Activated naive CD8-positive, alpha-beta T cell treated with anti-CD3 and anti-CD28 coated beads, Interleukin-2, amount 50 U/mL, for 24 hours (primary cell): ENCODE data around the gene KRTAP10-12.

Experiments
- ATAC-seq: fragments of 150-1000 bp; cut with Tn5 transposase; one replicate; pipeline ENCODE4 v1.10.0; 2021
- DNase-seq: peaks from one replicate; pipeline ENCODE4 v3.0.0; 2021
- H3K27ac Mint-ChIP-seq: one replicate; pipeline ENCODE4 v1.8.0; 2021; ENCODE audit warnings: mild to moderate bottlenecking, mixed read lengths
- H3K27me3 Mint-ChIP-seq: one replicate; pipeline ENCODE4 v1.8.0; 2021; ENCODE audit warnings: mixed read lengths
- H3K36me3 Mint-ChIP-seq: one replicate; pipeline ENCODE4 v1.8.0; 2021; ENCODE audit warnings: low read depth, mixed read lengths
- H3K4me1 Mint-ChIP-seq: one replicate; pipeline ENCODE4 v1.8.0; 2021; ENCODE audit warnings: mixed read lengths
- H3K4me3 Mint-ChIP-seq: one replicate; pipeline ENCODE4 v1.8.0; 2021; ENCODE audit warnings: mild to moderate bottlenecking, moderate library complexity, mixed read lengths
- H3K9me3 Mint-ChIP-seq: one replicate; pipeline ENCODE4 v1.8.0; 2021; ENCODE audit warnings: mixed read lengths

The KRTAP10-12 gene

DNA sequence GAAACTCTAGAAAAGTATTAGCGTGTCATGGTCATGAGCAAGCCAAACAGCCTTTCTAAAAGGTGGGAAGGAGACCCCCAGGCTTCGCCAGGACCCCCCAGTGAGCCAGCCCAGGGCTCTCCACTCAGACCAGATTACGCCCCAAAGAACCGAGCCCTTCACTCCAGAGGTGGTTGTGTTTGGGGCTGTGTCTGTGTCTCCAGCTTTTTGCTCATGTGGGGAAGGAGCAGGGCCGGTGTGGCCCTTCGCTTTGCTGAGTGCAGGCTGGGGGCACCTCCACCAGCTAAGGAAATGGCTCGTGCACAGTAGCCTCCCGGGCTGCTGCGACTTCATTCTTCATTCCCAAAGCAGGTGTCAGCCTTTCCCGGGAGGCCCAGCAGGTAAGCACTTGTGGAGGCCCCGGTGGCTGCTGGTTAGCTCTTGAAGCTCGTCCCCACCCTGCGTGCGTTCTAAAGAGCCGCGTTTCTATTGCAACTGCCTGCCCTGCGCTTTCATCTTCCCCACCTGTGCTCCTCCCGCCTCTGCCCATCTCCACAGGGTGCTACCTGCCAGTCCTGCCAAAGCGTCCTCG is 13.9 kb downstream of the KRTAP10-12 start:
- Mint-ChIP-seq H3K27ac (no peak overlapping the region), H3K4me3 (no peak overlapping the region), H3K9me3 (peaks cover 2% of the 10 kb centered on the region), H3K36me3 (peaks cover 1% of the 10 kb centered on the region), H3K27me3 (peaks cover 82% of the 10 kb centered on the region), H3K4me1 (peaks cover 20% of the 10 kb centered on the region)
- ATAC-seq (no peak), DNase-seq (no peak)

DNA sequence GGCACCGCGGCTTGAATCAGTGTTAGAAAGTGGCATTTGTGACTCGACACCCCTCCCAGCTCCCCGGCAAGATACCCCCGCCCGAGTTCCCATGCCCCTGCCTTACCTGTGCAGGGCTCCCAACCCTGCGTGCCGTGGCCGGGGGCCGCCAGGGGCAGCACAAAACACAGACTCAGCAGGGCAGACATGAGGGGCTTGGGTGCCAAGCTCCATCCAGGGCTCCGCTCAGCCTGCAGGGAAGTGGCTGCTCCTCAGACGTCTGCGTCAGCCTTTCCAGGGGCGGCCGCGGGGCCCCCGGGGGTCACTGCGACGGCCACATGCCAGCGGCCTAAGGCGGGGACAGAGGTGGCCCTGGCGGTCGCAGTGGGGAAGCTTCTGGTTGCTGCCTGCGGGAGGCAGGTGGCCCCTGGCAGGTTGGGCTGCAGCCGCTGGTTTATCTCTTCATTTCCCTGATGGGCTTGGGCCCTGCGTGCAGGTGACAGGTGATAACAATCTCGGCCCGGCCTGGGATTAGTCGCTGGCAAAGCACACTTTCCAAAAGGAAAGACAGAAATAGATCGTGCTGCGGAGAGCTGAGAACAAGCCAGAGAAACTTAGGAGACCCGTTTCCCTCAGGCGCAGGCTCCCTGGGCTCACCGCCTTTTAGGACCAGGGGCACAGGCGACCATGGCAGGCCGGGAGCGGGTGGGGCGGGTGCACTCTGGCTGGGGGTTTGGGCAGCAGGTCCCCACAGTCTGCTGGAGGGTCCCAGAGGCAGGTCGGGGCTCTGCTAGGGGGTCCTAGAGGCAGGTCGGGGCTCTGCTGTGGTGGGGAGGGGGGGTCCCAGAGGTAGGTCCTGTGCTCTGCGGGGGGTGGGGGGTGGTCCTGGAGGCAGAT is 14.6 kb downstream of the KRTAP10-12 start, which contains the start of gene TSPEAR:
Gene TSPEAR (minus strand): TSS at position 246 of the 876 bp plus-strand sequence. CDS start 58 bp downstream, at position 188.
- Mint-ChIP-seq H3K9me3 (no peaks in the 10 kb centered on the region), H3K36me3 (no peaks in the 10 kb centered on the region), H3K27me3 (peaks cover 79% of the 10 kb centered on the region), H3K4me1 (peaks cover 20% of the 10 kb centered on the region), H3K27ac (no peak within 1 kb of the TSS), H3K4me3 (no peak within 1 kb of the TSS)
- no peak for ATAC-seq
- no peak for DNase-seq

- Mint-ChIP-seq H3K4me3 (no peak overlapping the region), H3K27me3 (peaks cover 73% of the 10 kb centered on the region), H3K36me3 (no peaks in the 10 kb centered on the region), H3K4me1 (peaks cover 20% of the 10 kb centered on the region), H3K27ac (no peak overlapping the region), H3K9me3 (no peaks in the 10 kb centered on the region)
- ATAC-seq (no peak), DNase-seq (no peak)
Observed at GRCh38 chr21:44712203-44713028, 15.4 kb downstream of the KRTAP10-12 start.

DNA sequence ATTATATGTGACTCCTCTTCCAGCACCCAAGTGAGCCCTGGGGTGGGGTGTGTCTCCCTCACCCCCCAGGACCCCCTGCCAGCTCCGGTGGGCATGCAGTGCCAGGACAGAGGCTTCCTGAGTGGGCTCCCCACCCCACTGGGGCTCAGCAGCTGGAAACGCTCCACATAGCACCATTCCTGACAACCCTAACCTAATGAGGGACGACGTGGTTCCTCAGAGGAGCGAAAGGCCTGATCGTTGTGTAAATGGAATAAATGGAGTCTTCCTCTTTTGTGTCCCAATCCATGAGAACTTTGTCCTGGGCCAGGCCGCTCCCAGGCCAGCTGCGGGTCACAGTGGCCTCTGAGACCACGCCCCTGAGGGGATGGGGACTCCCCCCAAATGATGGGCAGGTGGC is 16.2 kb downstream of the KRTAP10-12 start:
- Mint-ChIP-seq H3K9me3 (no peaks in the 10 kb centered on the region), H3K4me1 (peaks cover 19% of the 10 kb centered on the region), H3K27ac (no peak overlapping the region), H3K27me3 (peaks cover 68% of the 10 kb centered on the region), H3K4me3 (no peak overlapping the region), H3K36me3 (no peaks in the 10 kb centered on the region)
- ATAC-seq: no peak
- DNase-seq: no peak

DNA sequence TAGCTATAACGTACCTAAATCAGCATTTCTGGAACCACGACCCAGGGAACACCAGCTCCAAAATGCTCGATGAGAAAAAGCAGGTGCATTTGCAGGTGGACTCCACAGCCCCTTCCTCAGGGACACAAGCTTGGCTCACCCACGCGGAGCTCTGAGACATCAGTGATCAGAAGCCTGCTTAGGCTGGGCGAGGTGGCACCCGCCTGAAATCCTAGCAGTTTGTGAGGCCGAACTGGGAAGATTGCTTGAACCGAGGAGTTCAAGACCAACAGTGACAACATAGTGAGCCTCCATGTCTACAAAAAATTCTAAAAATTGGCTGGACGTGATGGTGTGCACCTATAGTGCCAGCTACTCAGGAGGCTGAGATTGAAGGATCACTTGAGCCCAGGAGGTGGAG is 16.9 kb downstream of the KRTAP10-12 start:
- no peak for DNase-seq
- H3K4me1 Mint-ChIP-seq: peaks cover 19% of the 10 kb centered on the region
- no peaks in the 10 kb centered on the region for H3K36me3 Mint-ChIP-seq
- peaks cover 65% of the 10 kb centered on the region for H3K27me3 Mint-ChIP-seq
- H3K27ac Mint-ChIP-seq: no peak overlapping the region
- no peak for ATAC-seq
- H3K4me3 Mint-ChIP-seq: no peak overlapping the region
- no peaks in the 10 kb centered on the region for H3K9me3 Mint-ChIP-seq

DNA sequence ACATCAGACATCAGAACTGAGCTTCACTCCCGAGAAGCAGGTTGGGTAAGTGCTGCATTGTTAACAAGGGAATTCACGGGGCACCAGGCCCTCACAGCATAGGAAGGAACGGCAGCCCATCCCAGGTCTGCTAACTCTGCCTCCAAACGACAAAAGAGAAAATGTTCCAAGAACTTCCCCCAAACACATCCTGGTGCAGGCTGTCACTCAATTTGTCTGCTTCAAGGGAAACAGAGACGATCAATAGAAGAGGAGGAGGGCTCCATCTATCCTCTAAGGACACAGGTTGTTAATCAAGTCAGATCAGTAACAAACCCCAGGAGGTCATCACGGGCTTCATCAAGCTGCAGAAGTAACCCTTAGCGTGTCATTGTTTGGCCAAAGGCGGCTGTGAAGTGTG is 17.9 kb downstream of the KRTAP10-12 start:
- H3K4me1 Mint-ChIP-seq: peaks cover 11% of the 10 kb centered on the region
- H3K4me3 Mint-ChIP-seq: no peak overlapping the region
- no peak for ATAC-seq
- H3K27ac Mint-ChIP-seq: no peak overlapping the region
- peaks cover 55% of the 10 kb centered on the region for H3K27me3 Mint-ChIP-seq
- DNase-seq: no peak
- no peaks in the 10 kb centered on the region for H3K36me3 Mint-ChIP-seq
- no peaks in the 10 kb centered on the region for H3K9me3 Mint-ChIP-seq

GRCh38 chr21:44716984-44717383 is 20.0 kb downstream of the KRTAP10-12 start:
- Mint-ChIP-seq H3K9me3 (no peaks in the 10 kb centered on the region), H3K4me1 (no peaks in the 10 kb centered on the region), H3K27ac (no peak overlapping the region), H3K4me3 (no peak overlapping the region), H3K27me3 (peaks cover 39% of the 10 kb centered on the region), H3K36me3 (no peaks in the 10 kb centered on the region)
- no peak for ATAC-seq
- no peak for DNase-seq

DNA sequence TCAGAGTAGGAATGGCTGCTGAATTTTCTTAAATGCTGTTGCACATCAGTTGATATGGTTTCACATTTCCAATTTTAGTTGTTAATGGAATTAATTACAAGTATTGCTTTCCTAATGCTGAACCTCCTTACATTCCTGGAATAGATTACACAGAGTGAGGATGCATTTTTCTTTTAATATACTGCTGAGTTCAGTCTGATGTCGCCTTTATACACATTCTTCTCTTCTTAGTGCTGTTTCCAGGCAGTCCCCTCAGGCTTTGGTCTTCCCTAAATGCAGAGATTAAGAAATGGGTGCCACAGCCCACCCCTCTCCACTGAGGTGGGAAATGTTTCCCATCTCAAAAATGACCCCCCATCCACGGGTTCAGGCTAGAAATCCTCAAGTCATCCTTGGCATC is 21.1 kb downstream of the KRTAP10-12 start:
- Mint-ChIP-seq H3K27ac (no peak overlapping the region), H3K36me3 (no peaks in the 10 kb centered on the region), H3K27me3 (peaks cover 38% of the 10 kb centered on the region), H3K4me1 (peaks cover 2% of the 10 kb centered on the region), H3K4me3 (no peak overlapping the region), H3K9me3 (no peaks in the 10 kb centered on the region)
- DNase-seq (no peak), ATAC-seq (no peak)

GRCh38 chr21:44718571-44718970 is 21.6 kb downstream of the KRTAP10-12 start:
- H3K9me3 Mint-ChIP-seq: no peaks in the 10 kb centered on the region
- DNase-seq (no peak), ATAC-seq (no peak)
- no peaks in the 10 kb centered on the region for H3K36me3 Mint-ChIP-seq
- H3K27me3 Mint-ChIP-seq: peaks cover 36% of the 10 kb centered on the region
- no peak overlapping the region for H3K4me3 Mint-ChIP-seq
- H3K4me1 Mint-ChIP-seq: peaks cover 5% of the 10 kb centered on the region
- H3K27ac Mint-ChIP-seq: no peak overlapping the region

DNA sequence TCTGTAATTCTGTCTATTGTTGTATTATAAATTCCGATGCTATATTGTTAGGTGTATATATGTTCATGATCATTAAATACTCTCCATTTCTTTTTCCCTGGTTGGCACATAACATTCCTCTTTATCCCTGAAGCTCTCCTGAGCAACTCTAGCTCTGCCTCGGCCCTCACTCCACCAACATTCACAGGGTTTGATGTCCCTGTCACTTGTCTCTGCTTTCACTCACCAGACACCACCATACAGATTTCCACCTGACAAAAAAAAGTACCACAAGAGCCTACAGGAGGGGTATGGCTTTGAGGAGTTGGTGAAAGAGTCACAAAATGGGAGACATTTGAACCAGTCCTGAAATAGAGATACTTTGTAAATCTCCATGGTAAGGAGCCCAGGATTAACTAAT is 23.2 kb downstream of the KRTAP10-12 start:
- DNase-seq (no peak), ATAC-seq (no peak)
- Mint-ChIP-seq H3K4me1 (peaks cover 8% of the 10 kb centered on the region), H3K27ac (no peak overlapping the region), H3K9me3 (no peaks in the 10 kb centered on the region), H3K4me3 (no peak overlapping the region), H3K27me3 (peaks cover 23% of the 10 kb centered on the region), H3K36me3 (no peaks in the 10 kb centered on the region)

- Mint-ChIP-seq H3K4me3 (no peak overlapping the region), H3K4me1 (peaks cover 8% of the 10 kb centered on the region), H3K27me3 (peaks cover 23% of the 10 kb centered on the region), H3K36me3 (no peaks in the 10 kb centered on the region), H3K9me3 (no peaks in the 10 kb centered on the region), H3K27ac (no peak overlapping the region)
- ATAC-seq: no peak
- DNase-seq: no peak
Observed at GRCh38 chr21:44722731-44723130, 25.8 kb downstream of the KRTAP10-12 start.

- peaks cover 8% of the 10 kb centered on the region for H3K4me1 Mint-ChIP-seq
- no peaks in the 10 kb centered on the region for H3K9me3 Mint-ChIP-seq
- no peak overlapping the region for H3K27ac Mint-ChIP-seq
- H3K36me3 Mint-ChIP-seq: no peaks in the 10 kb centered on the region
- H3K27me3 Mint-ChIP-seq: peaks cover 19% of the 10 kb centered on the region
- DNase-seq (peak; percentile 22), ATAC-seq (peak; percentile 20)
- no peak overlapping the region for H3K4me3 Mint-ChIP-seq
Observed at GRCh38 chr21:44723177-44724131, 26.5 kb downstream of the KRTAP10-12 start.

- Mint-ChIP-seq H3K9me3 (no peaks in the 10 kb centered on the region), H3K36me3 (no peaks in the 10 kb centered on the region), H3K4me1 (peaks cover 8% of the 10 kb centered on the region), H3K27me3 (peaks cover 19% of the 10 kb centered on the region), H3K27ac (no peak overlapping the region), H3K4me3 (no peak overlapping the region)
- no peak for ATAC-seq
- no peak for DNase-seq
Observed at GRCh38 chr21:44724196-44724595, 27.2 kb downstream of the KRTAP10-12 start.

DNA sequence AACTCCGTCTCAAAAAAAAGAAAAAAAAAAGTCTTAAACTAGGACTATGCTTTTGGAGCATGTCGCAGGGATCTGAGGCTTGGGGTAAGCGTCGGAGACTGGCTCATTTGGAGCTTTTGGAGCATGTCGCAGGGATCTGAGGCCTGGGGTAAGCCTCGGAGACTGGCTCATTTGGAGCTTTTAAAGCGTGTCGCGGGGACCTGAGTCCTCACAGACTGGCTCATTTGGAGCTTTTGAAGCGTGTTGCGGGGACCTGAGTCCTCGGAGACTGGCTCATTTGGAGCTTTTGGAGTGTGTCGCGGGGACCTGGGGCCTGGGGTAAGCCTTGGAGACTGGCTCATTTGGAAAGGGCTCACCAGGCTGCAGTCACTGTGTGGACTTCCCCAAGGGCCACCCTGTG is 28.0 kb downstream of the KRTAP10-12 start:
- Mint-ChIP-seq H3K27me3 (peaks cover 19% of the 10 kb centered on the region), H3K36me3 (no peaks in the 10 kb centered on the region), H3K4me3 (no peak overlapping the region), H3K4me1 (peaks cover 8% of the 10 kb centered on the region), H3K27ac (no peak overlapping the region), H3K9me3 (no peaks in the 10 kb centered on the region)
- DNase-seq (no peak), ATAC-seq (no peak)
